HepG2 (cell line): ENCODE results near the gene CACNG4.

Experiments used
- BCL6 ChIP-seq: IDR thresholded peaks from 2 replicates; pipeline ENCODE4 v1.6.1; 2016; ENCODE audit warnings: missing genetic modification reagents, missing compliant biosample characterization
- CBFB ChIP-seq: sonication (generic); formaldehyde crosslinking; IDR thresholded peaks from 2 replicates; pipeline ENCODE4 v1.4.0; 2020; ENCODE audit warnings: missing genetic modification reagents
- CTCF ChIP-seq: sonication (generic); formaldehyde crosslinking; IDR thresholded peaks from 2 replicates; pipeline ENCODE4 v1.5.0; 2020; ENCODE audit warnings: mild to moderate bottlenecking, missing genetic modification reagents, moderate library complexity
- KDM5B ChIP-seq: sonication (generic); formaldehyde crosslinking; IDR thresholded peaks from 2 replicates; pipeline ENCODE4 v1.4.0; 2020; ENCODE audit warnings: missing genetic modification reagents, mild to moderate bottlenecking, borderline replicate concordance
- MATR3 ChIP-seq: sonication (generic); formaldehyde crosslinking; IDR thresholded peaks from 2 replicates; pipeline ENCODE4 v1.4.0; 2020; ENCODE audit warnings: missing genetic modification reagents
- MBD4 ChIP-seq: IDR thresholded peaks from 2 replicates; pipeline ENCODE4 v1.6.1; 2012; ENCODE audit warnings: low read length, inconsistent platforms, borderline replicate concordance
- MYC ChIP-seq: sonication (generic); formaldehyde crosslinking; IDR thresholded peaks from 2 replicates; pipeline ENCODE4 v1.9.0; 2021; ENCODE audit warnings: missing genetic modification reagents, borderline replicate concordance
- SPEN ChIP-seq: sonication (generic); formaldehyde crosslinking; IDR thresholded peaks from 2 replicates; pipeline ENCODE4 v1.5.1; 2020; ENCODE audit warnings: low read depth, mild to moderate bottlenecking, missing genetic modification reagents
- TAF1 ChIP-seq: sonication (generic); formaldehyde crosslinking; IDR thresholded peaks from 2 replicates; pipeline ENCODE4 v1.4.0; 2020; ENCODE audit warnings: missing genetic modification reagents
- TBP ChIP-seq: sonication (generic); formaldehyde crosslinking; IDR thresholded peaks from 2 replicates; pipeline ENCODE4 v1.5.0; 2020; ENCODE audit warnings: missing genetic modification reagents
- TCF7L2 ChIP-seq: IDR thresholded peaks from 2 replicates; pipeline ENCODE4 v1.6.1; 2011; ENCODE audit warnings: mild to moderate bottlenecking, low read depth, low read length, moderate library complexity
- ZBTB8A ChIP-seq: sonication (generic); formaldehyde crosslinking; IDR thresholded peaks from 2 replicates; pipeline ENCODE4 v1.4.0; 2020; ENCODE audit warnings: mild to moderate bottlenecking, low read depth, missing genetic modification reagents, borderline replicate concordance
- ZNF605 ChIP-seq: sonication (generic); formaldehyde crosslinking; IDR thresholded peaks from 2 replicates; pipeline ENCODE4 v1.8.0; 2022; ENCODE audit warnings: mild to moderate bottlenecking, missing genetic modification reagents

- no peak for TF ChIP-seq MBD4
- TF ChIP-seq ZNF605 (CRISPR knock-in tag) = no peak
- TF ChIP-seq KDM5B (CRISPR knock-in tag) = no peak
- TF ChIP-seq TAF1 (CRISPR knock-in tag) = no peak
- no peak for TF ChIP-seq TCF7L2
- TF ChIP-seq CBFB (CRISPR knock-in tag) = no peak
- no peak for TF ChIP-seq MATR3 (CRISPR knock-in tag)
- no peak for TF ChIP-seq MYC (CRISPR knock-in tag)
- no peak for TF ChIP-seq CTCF (CRISPR knock-in tag)
- no peak for TF ChIP-seq TBP (CRISPR knock-in tag)
- TF ChIP-seq ZBTB8A (CRISPR knock-in tag) = no peak
- TF ChIP-seq BCL6 (CRISPR knock-in tag) = no peak
- no peak for TF ChIP-seq SPEN (CRISPR knock-in tag)
These were observed 91.6 kb downstream of the CACNG4 start for GRCh38 chr17:67055811-67056745.
